ENCODE results near the gene ICAM3. TPM values are rescaled to one million over a fixed set of nuclear protein-coding genes. Genes with fewer than 3 reads are reported as not detected.

ICAM3 gene
- total RNA-seq, 3 donors from 2014 or later = 5.9 to 10.1 (median 7.9) TPM

- TF ChIP-seq POLR2A (IDR thresholded peaks at IDR 0.05) = no peak
- TF ChIP-seq POLR2AphosphoS5 (IDR thresholded peaks at IDR 0.05) = no peak
- TF ChIP-seq CTCF (IDR thresholded peaks at IDR 0.05) = no peak
- Histone ChIP-seq H3K36me3 (no peaks in the 10 kb centered on the region), H3K27me3 (peaks cover 24 to 82% of the 10 kb centered on the region in 2 donors), H3K4me3 (peak overlapping the region; percentile 26 to 72 (median 54)), H3K9me3 (no peaks in the 10 kb centered on the region), H3K4me1 (peaks cover 27 to 33% of the 10 kb centered on the region in 2 donors), H3K27ac (peak overlapping the region; percentile 25 to 32)
- intact Hi-C loops (cut with DNase I; ENCODE audit: low total_unique reads) = no loop called here
- DNase-seq (ENCODE audit: low spot score in 2 of 2) = no peak
These were observed 47.7 kb downstream of the ICAM3 start for GRCh38 chr19:10291554-10292205.

DNA sequence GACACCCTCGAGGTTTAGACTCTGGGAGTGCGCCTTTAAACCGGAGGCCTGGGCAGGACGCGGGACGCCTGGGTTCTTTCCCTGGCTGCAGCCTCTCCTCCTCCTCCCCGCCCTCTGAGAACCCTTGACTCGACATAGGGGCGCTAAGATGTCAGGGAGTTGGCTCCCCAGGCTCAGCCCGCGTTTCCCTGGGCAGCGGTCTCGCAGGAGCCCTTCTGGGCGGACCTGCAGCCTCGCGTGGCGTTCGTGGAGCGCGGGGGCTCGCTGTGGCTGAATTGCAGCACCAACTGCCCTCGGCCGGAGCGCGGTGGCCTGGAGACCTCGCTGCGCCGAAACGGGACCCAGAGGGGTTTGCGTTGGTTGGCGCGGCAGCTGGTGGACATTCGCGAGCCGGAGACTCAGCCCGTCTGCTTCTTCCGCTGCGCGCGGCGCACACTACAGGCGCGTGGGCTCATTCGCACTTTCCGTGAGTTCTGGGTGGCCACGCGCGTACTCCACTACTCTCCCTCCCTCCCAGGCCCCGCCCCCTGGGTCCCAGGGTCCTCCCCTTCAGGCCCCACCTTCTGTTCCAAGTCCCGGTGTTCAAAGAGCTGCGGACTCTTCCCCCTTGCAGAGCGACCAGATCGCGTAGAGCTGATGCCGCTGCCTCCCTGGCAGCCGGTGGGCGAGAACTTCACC is 48.4 kb downstream of the ICAM3 start:
- H3K4me3 ChIP-seq = peak overlapping the region; percentile 26 to 72 (median 54)
- H3K36me3 ChIP-seq = no peaks in the 10 kb centered on the region
- DNase-seq (ENCODE audit: low spot score in 2 of 2) = peak in 1 of 2 donors; percentile 51
- TF ChIP-seq CTCF (IDR thresholded peaks at IDR 0.05) = no peak
- no peak for TF ChIP-seq POLR2A (IDR thresholded peaks at IDR 0.05)
- TF ChIP-seq POLR2AphosphoS5 (IDR thresholded peaks at IDR 0.05) = no peak
- peaks cover 24 to 75% of the 10 kb centered on the region in 2 donors for H3K27me3 ChIP-seq
- intact Hi-C loops (cut with DNase I; ENCODE audit: low total_unique reads) = no loop called here
- H3K4me1 ChIP-seq = peaks cover 27 to 32% of the 10 kb centered on the region in 2 donors
- no peaks in the 10 kb centered on the region for H3K9me3 ChIP-seq
- peak overlapping the region in 1 of 2 donors; percentile 32 for H3K27ac ChIP-seq

- no peak overlapping the region for H3K27ac ChIP-seq
- H3K27me3 ChIP-seq = peaks cover 23 to 69% of the 10 kb centered on the region in 2 donors
- DNase-seq (ENCODE audit: low spot score in 2 of 2) = no peak
- H3K9me3 ChIP-seq = no peaks in the 10 kb centered on the region
- TF ChIP-seq POLR2AphosphoS5 (IDR thresholded peaks at IDR 0.05) (no peak), POLR2A (IDR thresholded peaks at IDR 0.05) (no peak), CTCF (IDR thresholded peaks at IDR 0.05) (no peak)
- H3K4me1 ChIP-seq = peaks cover 26% of the 10 kb centered on the region in 2 donors
- no peaks in the 10 kb centered on the region for H3K36me3 ChIP-seq
- intact Hi-C loops (cut with DNase I; ENCODE audit: low total_unique reads) = no loop called here
- H3K4me3 ChIP-seq = peak overlapping the region; percentile 26 to 72 (median 54)
These were observed 49.0 kb downstream of the ICAM3 start for GRCh38 chr19:10290357-10290875.

GRCh38 chr19:10289836-10290356 is 49.5 kb downstream of the ICAM3 start, which contains the start of gene ICAM5:
TSS of gene ICAM5 (plus strand) at chr19:10289952. CDS start at chr19:10290044, 92 bp downstream.
- Histone ChIP-seq H3K27ac (peak within 1 kb of the TSS in 1 of 2 donors; percentile 0), H3K9me3 (no peaks in the 10 kb centered on the region), H3K36me3 (no peaks in the 10 kb centered on the region), H3K4me1 (peaks cover 22% of the 10 kb centered on the region in 2 donors), H3K4me3 (peak within 1 kb of the TSS; percentile 26 to 72 (median 54)), H3K27me3 (peaks cover 20 to 64% of the 10 kb centered on the region in 2 donors)
- TF ChIP-seq CTCF (IDR thresholded peaks at IDR 0.05) (no peak), POLR2A (IDR thresholded peaks at IDR 0.05) (no peak), POLR2AphosphoS5 (IDR thresholded peaks at IDR 0.05) (no peak)
- intact Hi-C loops (cut with DNase I; ENCODE audit: low total_unique reads) = no loop called here
- no peak for DNase-seq (ENCODE audit: low spot score in 2 of 2)

All from breast epithelium (tissue), 4 donors.